ENCODE data around the gene ATP6AP1.
"Not testable (repeated sequence)": the region's sequence is repeated elsewhere in the genome, so short reads cannot be mapped to it uniquely, and the experiment has no call there.

Gene ATP6AP1

GRCh38 chrX:154399527-154400368, 28.7 kb upstream of the ATP6AP1 start:
- DNase-seq (ENCODE audit: low read depth): no peak

- DNase-seq (ENCODE audit: low read depth): not testable (repeated sequence)
Observed at GRCh38 chrX:154400369-154400817, 28.1 kb upstream of the ATP6AP1 start.

GRCh38 chrX:154401045-154401799, 27.3 kb upstream of the ATP6AP1 start:
- no peak for DNase-seq (ENCODE audit: low read depth)

- DNase-seq (ENCODE audit: low read depth): no peak
Observed at GRCh38 chrX:154401918-154402621, 26.4 kb upstream of the ATP6AP1 start.

- DNase-seq (ENCODE audit: low read depth): no peak
Observed at GRCh38 chrX:154402622-154403127, 25.8 kb upstream of the ATP6AP1 start.

GRCh38 chrX:154403192-154403591, 25.3 kb upstream of the ATP6AP1 start:
- no peak for DNase-seq (ENCODE audit: low read depth)

GRCh38 chrX:154403858-154404257, 24.6 kb upstream of the ATP6AP1 start:
- no peak for DNase-seq (ENCODE audit: low read depth)

- no peak for DNase-seq (ENCODE audit: low read depth)
Observed at GRCh38 chrX:154404625-154405192, 23.8 kb upstream of the ATP6AP1 start.

GRCh38 chrX:154408659-154409221, 19.7 kb upstream of the ATP6AP1 start:
- DNase-seq (ENCODE audit: low read depth): no peak

- DNase-seq (ENCODE audit: low read depth): peak; percentile 54
Observed at GRCh38 chrX:154409222-154409871, 19.1 kb upstream of the ATP6AP1 start, which contains the start of gene DNASE1L1. DNASE1L1 (minus strand) TSS chrX:154409254; CDS start chrX:154405568, 3,686 bp downstream.

- DNase-seq (ENCODE audit: low read depth): peak; percentile 33
Observed at GRCh38 chrX:154411981-154412340, 16.5 kb upstream of the ATP6AP1 start.

GRCh38 chrX:154412468-154412867, 16.0 kb upstream of the ATP6AP1 start:
- DNase-seq (ENCODE audit: low read depth): no peak

- DNase-seq (ENCODE audit: low read depth): no peak
Observed at GRCh38 chrX:154413142-154413541, 15.3 kb upstream of the ATP6AP1 start.

GRCh38 chrX:154417157-154417556, 11.3 kb upstream of the ATP6AP1 start:
- no peak for DNase-seq (ENCODE audit: low read depth)

GRCh38 chrX:154419189-154419588, 9.3 kb upstream of the ATP6AP1 start:
- no peak for DNase-seq (ENCODE audit: low read depth)

- DNase-seq (ENCODE audit: low read depth): no peak
Observed at GRCh38 chrX:154419688-154420401, 8.6 kb upstream of the ATP6AP1 start.

- DNase-seq (ENCODE audit: low read depth): no peak
Observed at GRCh38 chrX:154420402-154420756, 8.1 kb upstream of the ATP6AP1 start.

- no peak for DNase-seq (ENCODE audit: low read depth)
Observed at GRCh38 chrX:154426916-154427770, 1.3 kb upstream of the ATP6AP1 start.

- no peak for DNase-seq (ENCODE audit: low read depth)
Observed at GRCh38 chrX:154429711-154430110, 1.2 kb downstream of the ATP6AP1 start.

Measured in stromal cell of bone marrow (primary cell).